Keratinocyte (primary cell): ENCODE measurements around the gene SLC25A24. TPM values are rescaled to one million over a fixed set of nuclear protein-coding genes. Genes with fewer than 3 reads are reported as not detected.
A peak's percentile ranks its signal among the peaks of the same experiment; 100 is the strongest.

Source experiments
- DNase-seq: peaks from one replicate; pipeline ENCODE4 v3.0.0-alpha.2; 2011; ENCODE audit warnings: low read depth, missing footprints, low spot score
- FAIRE-seq: peaks from 2 replicates; lab custom pipeline; 2011; peaks lifted over from hg19 to GRCh38; lab: Jason Lieb, UNC
- H2AFZ ChIP-seq: 2 replicates; pipeline ENCODE4 v1.6.0; 2012; ENCODE audit warnings: low read length, control low read depth, inconsistent platforms; ENCODE audit not compliant: control insufficient read depth
- H3K27ac ChIP-seq: 2 replicates; pipeline ENCODE4 v1.5.1; 2011; ENCODE audit warnings: low read length; ENCODE audit not compliant: control insufficient read depth, insufficient read depth
- H3K27me3 ChIP-seq: 3 replicates; pipeline ENCODE4 v1.6.0; 2011; ENCODE audit warnings: low read length; ENCODE audit not compliant: control insufficient read depth, insufficient read depth; ENCODE audit errors: extremely low read depth
- H3K36me3 ChIP-seq, 2 experiments: 2 replicates in 1 of 2; 3 replicates in 1 of 2; pipeline ENCODE4 v1.5.1; 2011; ENCODE audit warnings: low read length in 2 of 2, mild to moderate bottlenecking in 1 of 2; ENCODE audit not compliant: control insufficient read depth in 2 of 2, insufficient read depth in 2 of 2; ENCODE audit errors: extremely low read depth in 1 of 2
- H3K4me1 ChIP-seq: 3 replicates; pipeline ENCODE4 v1.5.1; 2011; ENCODE audit warnings: low read length; ENCODE audit not compliant: control insufficient read depth, insufficient read depth; ENCODE audit errors: extremely low read depth
- H3K4me2 ChIP-seq: 3 replicates; pipeline ENCODE4 v1.6.0; 2011; ENCODE audit warnings: low read depth, low read length; ENCODE audit not compliant: control insufficient read depth, insufficient read depth; ENCODE audit errors: extremely low read depth
- H3K4me3 ChIP-seq, 3 experiments: fragments of 200-600 bp in 1 of 3; sonication (generic) in 1 of 3; 2 replicates in 2 of 3; 3 replicates in 1 of 3; pipeline ENCODE4 v1.5.1; 2011 to 2016; ENCODE audit warnings: low read length in 3 of 3, mild to moderate bottlenecking in 3 of 3, control low read depth in 2 of 3, inconsistent platforms in 1 of 3, low read depth in 1 of 3, mixed read lengths in 1 of 3, mixed run types in 1 of 3, moderate library complexity in 1 of 3; ENCODE audit not compliant: control insufficient read depth in 2 of 3, insufficient read depth in 2 of 3; ENCODE audit errors: extremely low read depth in 1 of 3
- H3K79me2 ChIP-seq: 2 replicates; pipeline ENCODE4 v1.6.0; 2012; ENCODE audit warnings: low read length; ENCODE audit not compliant: control insufficient read depth, insufficient read depth
- H3K9ac ChIP-seq: 3 replicates; pipeline ENCODE4 v1.6.0; 2011; ENCODE audit warnings: low read length; ENCODE audit not compliant: control insufficient read depth, insufficient read depth; ENCODE audit errors: extremely low read depth
- H3K9me1 ChIP-seq: 3 replicates; pipeline ENCODE4 v1.6.0; 2011; ENCODE audit warnings: low read length; ENCODE audit not compliant: control insufficient read depth, insufficient read depth; ENCODE audit errors: extremely low read depth
- H3K9me3 ChIP-seq: 2 replicates; pipeline ENCODE4 v1.5.1; 2012; ENCODE audit warnings: low read depth, low read length; ENCODE audit not compliant: control insufficient read depth
- H4K20me1 ChIP-seq: 3 replicates; pipeline ENCODE4 v1.6.0; 2011; ENCODE audit warnings: low read length; ENCODE audit not compliant: control insufficient read depth, insufficient read depth; ENCODE audit errors: extremely low read depth
- CTCF ChIP-seq, 3 experiments: IDR thresholded peaks in 1 of 3; conservative IDR thresholded peaks in 1 of 3; optimal IDR thresholded peaks in 1 of 3; 2 replicates in 2 of 3; 3 replicates in 1 of 3; pipeline versions ENCODE3 to v1.5.1; 2011; ENCODE audit warnings: low read length in 3 of 3, mild to moderate bottlenecking in 3 of 3, moderate library complexity in 2 of 3, control low read depth in 1 of 3, inconsistent platforms in 1 of 3; ENCODE audit not compliant: insufficient read depth in 2 of 3; ENCODE audit errors: extremely low read depth in 1 of 3
- EZH2 ChIP-seq: IDR thresholded peaks from one replicate; pipeline ENCODE4 v1.6.1; 2012; ENCODE audit warnings: inconsistent platforms, mild to moderate bottlenecking, low read length, moderate library complexity
- dilution Hi-C: fragments of 300-500 bp; cut with MboI; formaldehyde crosslinking; loops from one replicate; pipeline ENCODE4 v1.7.0; 2020; ENCODE audit warnings: low sequenced_read_pairs; ENCODE audit not compliant: extremely low pct_ligation_motif_present
- polyA plus RNA-seq, 5 experiments: library from polyadenylated mRNA; depleted of rRNA in 3 of 5; stranded (reverse) in 3 of 5; stranded (forward) in 1 of 5; unstranded in 1 of 5; fragments of >200 nt; gene quantifications; 1 replicate in 1 of 5; 2 replicates in 3 of 5; 3 replicates in 1 of 5; pipeline versions ENCODE4 v1.2.1 to v1.2.3, GENCODE V29; 2011 to 2012; ENCODE audit warnings: missing spikeins in 2 of 5, low read depth in 1 of 5, low replicate concordance in 1 of 5

Gene SLC25A24
- polyA plus RNA-seq, 1 donor (not counting 4 experiments of a cell fraction or from before 2014, with no cell fraction given): 58.9 TPM

DNA sequence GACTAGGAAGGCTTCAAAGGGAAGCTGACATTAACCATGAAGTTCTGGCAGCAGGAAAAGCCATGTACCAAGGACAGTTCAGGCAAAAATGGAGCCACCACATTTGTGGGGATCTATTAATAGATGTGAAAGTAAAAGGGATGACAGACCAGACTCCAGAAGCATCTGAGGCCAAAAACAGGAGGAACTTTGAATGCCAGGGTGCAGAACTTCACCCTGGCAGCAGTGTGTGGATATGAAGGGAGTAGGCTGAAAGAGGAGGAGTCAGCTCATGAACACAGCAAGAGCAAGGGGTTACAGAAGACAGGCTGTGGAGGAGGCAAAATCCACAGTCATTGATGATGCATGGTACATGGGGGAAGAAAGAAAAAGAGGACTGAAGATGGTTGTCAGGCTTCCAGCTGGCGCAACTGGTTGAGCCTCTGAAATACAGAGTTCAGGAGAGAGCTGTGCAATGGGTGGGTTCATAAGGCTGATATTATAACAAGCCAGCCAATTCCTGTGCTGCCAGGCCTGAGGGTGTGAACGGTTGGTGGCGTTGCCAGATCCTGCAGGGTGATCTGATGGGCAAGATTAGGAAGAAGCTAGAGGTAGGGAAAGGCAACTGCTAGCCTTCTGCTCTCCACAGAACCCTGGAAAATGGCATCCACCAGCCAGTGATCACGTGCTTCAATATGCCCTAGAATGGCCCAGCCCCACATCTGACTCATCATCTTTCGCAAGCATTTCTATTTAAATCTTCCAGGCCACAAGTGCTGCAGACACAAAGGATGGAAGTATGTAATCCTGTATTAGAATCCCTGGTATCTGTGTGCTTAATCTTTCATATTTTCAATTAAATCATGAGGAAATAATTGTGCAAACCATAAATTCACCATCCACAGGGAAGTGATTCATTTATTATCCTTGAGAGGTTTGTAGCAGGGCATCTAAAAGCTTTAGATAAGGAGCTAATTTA lies 81.9 kb downstream of the SLC25A24 start:
- H4K20me1 ChIP-seq: no peaks in the 10 kb centered on the region
- H3K36me3 ChIP-seq: no peaks in the 10 kb centered on the region
- no peak overlapping the region for H3K27ac ChIP-seq
- H2AFZ ChIP-seq: peak overlapping the region; percentile 17
- no peaks in the 10 kb centered on the region for H3K9me3 ChIP-seq
- H3K79me2 ChIP-seq: no peaks in the 10 kb centered on the region
- FAIRE-seq (peak; percentile 67), DNase-seq (no peak)
- TF ChIP-seq CTCF (optimal IDR thresholded peaks at IDR 0.05 in 1 of 3, IDR thresholded peaks at IDR 0.05 in 1 of 3, conservative IDR thresholded peaks at IDR 0.05 in 1 of 3; ENCODE audit: extremely low read depth in 1 of 3, insufficient read depth in 2 of 3, low read length in 3 of 3) (no peak), EZH2 (no peak)
- peaks cover 2% of the 10 kb centered on the region for H3K4me1 ChIP-seq
- H3K4me2 ChIP-seq: no peak overlapping the region
- no peak overlapping the region for H3K9ac ChIP-seq
- dilution Hi-C loops: no loop called here
- H3K9me1 ChIP-seq: no peaks in the 10 kb centered on the region
- no peaks in the 10 kb centered on the region for H3K27me3 ChIP-seq
- H3K4me3 ChIP-seq: no peak overlapping the region

GRCh38 chr1:108117237-108117636 lies 82.9 kb downstream of the SLC25A24 start:
- Histone ChIP-seq H3K27ac (no peak overlapping the region), H3K9me1 (no peaks in the 10 kb centered on the region), H3K79me2 (no peaks in the 10 kb centered on the region), H3K9ac (no peak overlapping the region), H3K4me1 (peaks cover 2% of the 10 kb centered on the region), H3K36me3 (no peaks in the 10 kb centered on the region), H4K20me1 (no peaks in the 10 kb centered on the region), H3K9me3 (no peaks in the 10 kb centered on the region), H3K4me2 (no peak overlapping the region), H3K27me3 (no peaks in the 10 kb centered on the region), H3K4me3 (no peak overlapping the region), H2AFZ (no peak overlapping the region)
- DNase-seq (no peak), FAIRE-seq (no peak)
- dilution Hi-C loops: no loop called here
- TF ChIP-seq CTCF (optimal IDR thresholded peaks at IDR 0.05 in 1 of 3, IDR thresholded peaks at IDR 0.05 in 1 of 3, conservative IDR thresholded peaks at IDR 0.05 in 1 of 3; ENCODE audit: extremely low read depth in 1 of 3, insufficient read depth in 2 of 3, low read length in 3 of 3) (no peak), EZH2 (no peak)
